Heart left ventricle (tissue), 13 donors: ENCODE results near the gene GALNT9.

Experiments used
- CTCF ChIP-seq, 12 donors: fragments of 200-600 bp; sonication (generic) in 4 of 12; IDR thresholded peaks; one replicate each; pipeline versions ENCODE4 v1.5.0 to v1.8.0; 2018 to 2022; ENCODE audit warnings: antibody characterized with exemption in 12 of 12, mild to moderate bottlenecking in 5 of 12
- POLR2A ChIP-seq, 2 donors: fragments of 450-650 bp; IDR thresholded peaks; one replicate each; pipeline ENCODE4 v1.6.1; 2017; ENCODE audit warnings: antibody characterized with exemption in 2 of 2, mild to moderate bottlenecking in 2 of 2, moderate library complexity in 2 of 2
- donor health status: ischemic (EF 13 %, LVEDD 7.1; RV severe dilation, severe dysfunction).
- donor health status: DM: no; HTN: yes; CAD: no.
- donor health status: DM: no; HTN: no; CAD: no.
- donor health status: ischemic (EF 25% LVEDD 6.9; RV normal size, moderate dysfunction).
- donor health status: ischemic (EF 25% LVEDD 5.7; RV mildly dilated, moderate dysfunction).
- donor health status: ischemic (EF 35%, LVEDD 5.7; RV mildly dilated, moderate dysfunction).
- donor health status: nonischemic (EF 11% LVEDD 7.7; RV severe dilation, severe dysfunction).
- donor health status: DM: yes; HTN: yes; CAD: no.
- donor health status: PGD.
- donor health status: ischemic (EF 29% LVEDD 5.4; RV normal size, mild dysfunction).
- donor health status: nonischemic (EF 23%, LVEDD 6.1; RV moderate dilation, normal function).

- TF ChIP-seq CTCF (IDR thresholded peaks at IDR 0.05), result no peak
- no peak for TF ChIP-seq POLR2A (IDR thresholded peaks at IDR 0.05)
Observed at GRCh38 chr12:132268674-132269073, 60.7 kb downstream of the GALNT9 start.
